OCI-LY3 (cell line): ENCODE data around the gene RNF186.

Experiments
- CTCF ChIP-seq: fragments of 200-600, 300-600 bp; sonication (generic); IDR thresholded peaks from 2 replicates; pipeline ENCODE4 v1.5.1; 2014; ENCODE audit warnings: antibody characterized with exemption, low read length, low read depth
- EZH2phosphoT487 ChIP-seq: fragments of 200-600 bp; shearing (Covaris generic); IDR thresholded peaks from 2 replicates; pipeline ENCODE4 v1.6.1; 2018; ENCODE audit warnings: antibody characterized with exemption, mixed run types, low read depth

- TF ChIP-seq CTCF = no peak
- TF ChIP-seq EZH2phosphoT487 = no peak
Measured at GRCh38 chr1:19858893-19859292, 43.8 kb upstream of the RNF186 start.
